NB4 (cell line): ENCODE data around the gene PRDM15.

Experiments used
- DNase-seq: peaks from one replicate; pipeline ENCODE4 v3.0.0; 2010; ENCODE audit warnings: low read depth
- H3K4me3 ChIP-seq: one replicate; pipeline ENCODE4 v1.5.1; 2011; ENCODE audit warnings: mild to moderate bottlenecking, low read depth, low read length, moderate library complexity
- CTCF ChIP-seq: IDR thresholded peaks from one replicate; pipeline ENCODE4 v1.5.1; 2012; ENCODE audit warnings: low read depth, low read length
- MAX ChIP-seq: IDR thresholded peaks from 2 replicates; pipeline ENCODE4 v1.6.1; 2011; ENCODE audit warnings: low read depth, low read length
- MYC ChIP-seq: IDR thresholded peaks from 2 replicates; pipeline ENCODE4 v1.6.1; 2011; ENCODE audit warnings: low read depth, low read length
- POLR2A ChIP-seq: IDR thresholded peaks from 2 replicates; pipeline ENCODE4 v1.6.1; 2011; ENCODE audit warnings: mild to moderate bottlenecking; ENCODE audit not compliant: insufficient read length; ENCODE audit errors: extremely low read depth

The PRDM15 gene

GRCh38 chr21:41765420-41765821 lies 113.7 kb downstream of the PRDM15 start:
- no peak overlapping the region for H3K4me3 ChIP-seq

GRCh38 chr21:41764558-41765419 lies 114.4 kb downstream of the PRDM15 start:
- no peak overlapping the region for H3K4me3 ChIP-seq
- DNase-seq = no peak
- TF ChIP-seq CTCF = no peak
- TF ChIP-seq MYC = no peak
- TF ChIP-seq POLR2A = no peak
- TF ChIP-seq MAX = no peak

More at GRCh38 chr21:41765420-41765821, 113.7 kb downstream of the PRDM15 start:
- TF ChIP-seq MAX = no peak
- TF ChIP-seq MYC = no peak
- TF ChIP-seq CTCF = no peak
- no peak for DNase-seq

GRCh38 chr21:41763996-41764395 lies 115.1 kb downstream of the PRDM15 start:
- no peak overlapping the region for H3K4me3 ChIP-seq
- DNase-seq = no peak
- TF ChIP-seq MYC = no peak

GRCh38 chr21:41763398-41763931 lies 115.7 kb downstream of the PRDM15 start:
- no peak for DNase-seq
- no peak overlapping the region for H3K4me3 ChIP-seq
- no peak for TF ChIP-seq CTCF
- TF ChIP-seq MYC = no peak
- no peak for TF ChIP-seq MAX
- TF ChIP-seq POLR2A = no peak

GRCh38 chr21:41762753-41763152 lies 116.4 kb downstream of the PRDM15 start:
- TF ChIP-seq CTCF (no peak), MYC (no peak), MAX (no peak), POLR2A (no peak)
- DNase-seq = no peak
- no peak overlapping the region for H3K4me3 ChIP-seq

GRCh38 chr21:41761934-41762635 lies 117.1 kb downstream of the PRDM15 start:
- no peak overlapping the region for H3K4me3 ChIP-seq
- TF ChIP-seq MYC (no peak), MAX (no peak), CTCF (no peak), POLR2A (no peak)
- DNase-seq = peak; percentile 60
